ENCODE measurements around the gene CARD8. TPM values are rescaled to one million over a fixed set of nuclear protein-coding genes. Genes with fewer than 3 reads are reported as not detected.
"Not testable (repeated sequence)": the region's sequence is repeated elsewhere in the genome, so short reads cannot be mapped to it uniquely, and the experiment has no call there.

The CARD8 gene
- total RNA-seq, 1 experiment from 2014 or later: 8.7 TPM

DNA sequence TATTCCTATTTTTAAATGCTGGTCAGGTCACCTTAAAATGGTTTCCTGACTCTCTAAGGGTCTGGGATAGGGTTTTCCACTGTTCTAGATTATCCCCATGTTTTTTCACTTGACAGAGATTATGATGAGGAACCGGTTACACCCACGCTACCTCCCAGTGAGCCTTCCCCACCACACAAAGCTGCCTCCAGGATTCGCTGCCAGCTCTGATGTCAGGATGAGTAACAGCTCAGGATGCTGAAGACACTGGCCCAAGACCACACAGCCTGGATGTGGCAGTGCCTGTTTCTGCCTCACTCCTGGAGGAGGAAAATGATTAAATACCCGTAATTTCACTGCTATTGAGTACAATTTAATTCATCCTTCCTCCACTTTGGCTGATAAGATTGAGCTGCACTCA lies 37.1 kb upstream of the CARD8 start:
- peaks cover 5% of the 10 kb centered on the region for H3K4me1 ChIP-seq (ENCODE audit: insufficient read depth, low read length)
- H3K9me3 ChIP-seq (ENCODE audit: low read length): no peaks in the 10 kb centered on the region
- no peak overlapping the region for H2AFZ ChIP-seq (ENCODE audit: low read length)
- H3K27ac ChIP-seq (ENCODE audit: low read length): no peak overlapping the region
- no peaks in the 10 kb centered on the region for H3F3A ChIP-seq (ENCODE audit: low read length, unreplicated experiment)
- TF ChIP-seq EZH2phosphoT487 (IDR thresholded peaks at IDR 0.05; ENCODE audit: borderline replicate concordance, low read length): no peak
- TF ChIP-seq EZH2 (IDR thresholded peaks at IDR 0.05; ENCODE audit: low read length, unreplicated experiment): no peak
- H3K27me3 ChIP-seq (ENCODE audit: low read length): no peaks in the 10 kb centered on the region
- H4K20me1 ChIP-seq (ENCODE audit: low read length): no peaks in the 10 kb centered on the region
- CTCF ChIA-PET: interaction anchor here (0.6 to 1.0 kb wide), 2 partner anchors 40 to 41 kb away, joined by 5 to 6 read pairs; no protein-coding TSS in a partner anchor
- ATAC-seq (peak; percentile 87), DNase-seq (peak; percentile 89)
- POLR2A ChIA-PET (ENCODE audit: unreplicated experiment): no interaction called here
- no peak overlapping the region for H3K4me3 ChIP-seq (ENCODE audit: low read length)
- intact Hi-C loops (cut with micrococcal nuclease): no loop called here
- no peak overlapping the region for H3K9ac ChIP-seq (ENCODE audit: low read length)
- H3K36me3 ChIP-seq (ENCODE audit: low read depth, low read length): no peaks in the 10 kb centered on the region; the same call in 1 of the 2 replicates
- H3K79me2 ChIP-seq (ENCODE audit: low read length): no peaks in the 10 kb centered on the region
- BruUV-seq (replicated peaks): no TSS peak
- H3K4me2 ChIP-seq (ENCODE audit: low read length): no peak overlapping the region
- no peaks in the 10 kb centered on the region for H3K9me2 ChIP-seq (replicated peaks; ENCODE audit: low read length)

DNA sequence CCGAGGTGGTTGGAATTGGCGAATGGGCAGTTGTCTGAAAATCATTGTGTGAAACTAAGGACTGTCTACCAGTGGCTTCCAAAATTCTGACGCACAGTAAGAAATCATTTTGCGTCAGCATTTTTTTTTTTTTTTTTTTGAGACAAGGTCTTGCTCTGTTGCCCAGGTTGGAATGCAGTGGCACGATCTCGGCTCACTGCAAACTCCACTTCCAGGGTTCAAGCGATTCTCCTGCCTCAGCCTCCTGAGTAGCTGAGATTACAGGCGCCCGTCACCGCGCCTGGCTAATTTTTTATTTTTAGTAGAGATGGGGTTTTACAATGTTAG lies 35.7 kb upstream of the CARD8 start:
- H3K4me1 ChIP-seq (ENCODE audit: insufficient read depth, low read length); H3K79me2 ChIP-seq (ENCODE audit: low read length); H3K27ac ChIP-seq (ENCODE audit: low read length); H3K9ac ChIP-seq (ENCODE audit: low read length); H3K9me2 ChIP-seq (replicated peaks; ENCODE audit: low read length); POLR2A ChIA-PET (ENCODE audit: unreplicated experiment); DNase-seq; H4K20me1 ChIP-seq (ENCODE audit: low read length); H3K9me3 ChIP-seq (ENCODE audit: low read length); H3K36me3 ChIP-seq (ENCODE audit: low read depth, low read length); H2AFZ ChIP-seq (ENCODE audit: low read length); H3F3A ChIP-seq (ENCODE audit: low read length, unreplicated experiment); H3K27me3 ChIP-seq (ENCODE audit: low read length); H3K4me3 ChIP-seq (ENCODE audit: low read length); BruUV-seq (replicated peaks); ATAC-seq: not testable (repeated sequence)
- intact Hi-C loops (cut with micrococcal nuclease): loop anchor here (1.0 kb wide), 2 partner anchors 20 to 24 kb away; no protein-coding TSS in a partner anchor
- CTCF ChIA-PET: interaction anchor here (0.6 kb wide), 1 partner anchor 23 kb away, joined by 3 read pairs; no protein-coding TSS in a partner anchor
- peak overlapping the region; percentile 90; the same call in 1 of the 2 replicates for H3K4me2 ChIP-seq (ENCODE audit: low read length)

DNA sequence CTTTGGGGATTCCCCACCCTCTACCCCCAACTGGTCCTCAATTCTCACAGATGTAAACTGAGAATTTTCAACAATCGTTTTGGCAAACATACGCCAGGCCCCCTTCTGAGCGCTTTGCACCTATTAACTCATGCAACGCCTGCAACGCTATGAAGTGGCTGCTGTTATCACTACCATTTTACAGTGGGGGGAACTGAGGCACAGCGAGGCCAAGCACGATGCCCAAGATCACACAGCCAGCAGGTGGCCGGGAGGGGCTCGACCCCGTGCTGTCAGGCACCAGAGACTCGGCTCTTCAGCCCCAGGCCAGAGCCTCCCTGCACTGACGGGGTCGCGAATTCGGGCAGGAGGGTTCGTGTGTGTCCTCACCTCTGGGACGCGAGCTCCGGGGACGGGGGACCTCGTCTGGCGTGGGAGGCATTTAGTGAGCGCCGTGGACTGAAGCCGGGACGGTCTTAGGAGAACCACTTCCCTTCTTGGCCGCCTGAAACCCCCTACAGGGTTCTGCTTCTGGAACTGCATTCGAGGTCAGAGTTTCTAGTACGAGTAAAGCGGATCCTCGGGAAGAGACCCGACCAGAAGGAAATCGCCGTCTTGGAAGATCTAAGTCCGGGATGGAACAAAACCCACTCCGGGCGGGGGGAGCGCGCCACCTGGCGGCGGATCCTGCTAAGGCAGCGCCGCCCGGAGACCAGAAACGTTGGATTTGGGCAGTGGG lies 35.2 kb upstream of the CARD8 start:
- ChIA-PET POLR2A (ENCODE audit: unreplicated experiment) (no interaction called here), CTCF (interaction anchor here (0.6 kb wide), 1 partner anchor 22 kb away, joined by 3 read pairs; no protein-coding TSS in a partner anchor)
- H3K27me3 ChIP-seq (ENCODE audit: low read length): no peaks in the 10 kb centered on the region
- no peaks in the 10 kb centered on the region; the same call in 1 of the 2 replicates for H3K36me3 ChIP-seq (ENCODE audit: low read depth, low read length)
- no TSS peak for BruUV-seq (replicated peaks)
- peak; percentile 78 for DNase-seq
- intact Hi-C loops (cut with micrococcal nuclease): loop anchor here (1.0 kb wide), 2 partner anchors 20 to 24 kb away; no protein-coding TSS in a partner anchor
- H3K9me3 ChIP-seq (ENCODE audit: low read length): no peaks in the 10 kb centered on the region
- peak overlapping the region; percentile 90 for H3K4me2 ChIP-seq (ENCODE audit: low read length)
- no peaks in the 10 kb centered on the region for H4K20me1 ChIP-seq (ENCODE audit: low read length)
- H3F3A ChIP-seq (ENCODE audit: low read length, unreplicated experiment): no peaks in the 10 kb centered on the region
- ATAC-seq: peak; percentile 75
- H3K79me2 ChIP-seq (ENCODE audit: low read length): no peaks in the 10 kb centered on the region
- no peaks in the 10 kb centered on the region for H3K9me2 ChIP-seq (replicated peaks; ENCODE audit: low read length)
- peak overlapping the region; percentile 63 for H3K4me3 ChIP-seq (ENCODE audit: low read length)
- H3K4me1 ChIP-seq (ENCODE audit: insufficient read depth, low read length): peaks cover 5% of the 10 kb centered on the region
- TF ChIP-seq CTCF (conservative IDR thresholded peaks at IDR 0.05; ENCODE audit: low read depth, low read length) (peak; percentile 86), EZH2 (IDR thresholded peaks at IDR 0.05; ENCODE audit: low read length, unreplicated experiment) (no peak), EZH2phosphoT487 (IDR thresholded peaks at IDR 0.05; ENCODE audit: borderline replicate concordance, low read length) (no peak)
- H3K9ac ChIP-seq (ENCODE audit: low read length): no peak overlapping the region
- H2AFZ ChIP-seq (ENCODE audit: low read length): peak overlapping the region; percentile 90
- no peak overlapping the region for H3K27ac ChIP-seq (ENCODE audit: low read length)
